Measurements from ENCODE around the gene DRD2.

The DRD2 gene

DNA sequence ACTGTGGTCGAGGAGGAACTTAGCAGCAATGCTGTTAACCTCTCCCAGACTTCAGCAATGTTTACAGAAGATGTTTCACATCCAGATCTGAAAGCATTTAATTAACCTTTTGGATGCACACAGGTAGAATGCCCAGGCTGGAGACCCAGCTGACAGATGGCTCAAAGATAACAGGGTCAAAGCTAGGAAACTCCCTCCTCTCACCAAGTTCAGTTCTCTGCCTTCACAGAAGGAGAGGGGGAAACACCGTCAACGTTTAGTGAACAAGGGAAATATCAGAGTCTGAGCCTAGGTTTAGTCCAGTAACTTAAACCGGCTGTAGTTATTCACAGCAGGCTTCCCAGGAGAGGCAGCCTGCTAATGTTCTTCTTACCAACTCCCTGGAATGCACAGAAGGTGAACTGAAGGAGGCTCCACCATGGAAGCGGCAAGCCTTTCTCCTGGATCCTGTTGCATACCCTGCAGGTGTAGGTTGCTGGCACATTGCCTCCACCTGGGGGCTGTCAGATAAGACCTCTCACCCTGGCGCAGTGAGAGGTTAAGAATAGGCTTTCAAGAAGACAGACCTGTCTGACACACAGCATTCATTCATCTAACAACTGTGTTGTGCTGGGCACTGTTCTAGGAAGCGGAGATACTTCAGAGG lies 111.1 kb downstream of the DRD2 start:
- no peak for DNase-seq

GRCh38 chr11:113363406-113363805 lies 111.8 kb downstream of the DRD2 start:
- no peak for DNase-seq

Data from activated CD4-positive, alpha-beta T cell treated with anti-CD3 and anti-CD28 coated beads, Interleukin-2, amount 50 U/mL, for 16 hours (primary cell).